Stimulated activated CD8-positive, alpha-beta memory T cell treated with anti-CD3 and anti-CD28 coated beads, Interleukin-2, amount 100 ng/mL, for 48 hours (primary cell): ENCODE measurements around the gene GCG.

Experiments used
- DNase-seq, 2 donors: peaks; one replicate each; pipeline ENCODE4 v3.0.0-alpha.2; 2020; ENCODE audit warnings: low read depth in 2 of 2

Gene GCG

DNA sequence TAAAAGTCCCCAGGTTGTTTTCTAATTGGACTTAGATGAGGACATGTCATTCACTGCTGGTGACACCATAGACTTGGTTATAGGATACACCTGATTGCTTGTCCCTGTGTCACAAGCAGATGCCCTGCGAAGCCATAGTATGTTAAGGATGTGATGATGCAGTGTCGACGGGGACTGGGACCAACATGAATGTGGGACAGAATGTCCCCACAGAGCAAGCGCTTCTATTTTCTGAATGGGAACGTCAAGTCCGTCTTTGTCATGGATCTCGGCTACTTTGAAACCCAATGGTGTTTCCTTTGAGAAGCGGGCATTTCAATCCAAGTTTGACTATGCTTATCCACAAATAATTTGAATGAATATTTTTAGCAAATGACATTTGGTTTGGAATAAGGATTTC is 2.1 kb downstream of the GCG start:
- DNase-seq, result no peak

GRCh38 chr2:162149466-162149865 is 2.6 kb downstream of the GCG start:
- no peak for DNase-seq

DNA sequence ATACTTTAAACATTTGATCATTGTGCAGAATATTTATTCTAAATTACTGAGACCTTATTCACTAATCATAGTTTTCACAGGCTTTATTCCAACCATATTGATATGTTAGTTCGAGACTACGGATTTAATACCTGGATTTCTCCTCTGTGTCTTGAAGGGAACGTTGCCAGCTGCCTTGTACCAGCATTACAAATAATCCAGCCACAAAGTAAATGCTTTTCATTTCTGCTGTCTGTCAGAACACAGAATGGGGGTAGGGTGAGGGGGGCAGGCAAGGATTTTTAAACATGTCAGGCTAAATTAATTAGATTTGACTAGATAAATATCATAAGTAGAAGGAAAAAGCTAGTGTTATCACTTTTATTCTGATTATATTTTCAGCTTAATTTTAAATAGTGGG is 3.1 kb downstream of the GCG start:
- no peak for DNase-seq

DNA sequence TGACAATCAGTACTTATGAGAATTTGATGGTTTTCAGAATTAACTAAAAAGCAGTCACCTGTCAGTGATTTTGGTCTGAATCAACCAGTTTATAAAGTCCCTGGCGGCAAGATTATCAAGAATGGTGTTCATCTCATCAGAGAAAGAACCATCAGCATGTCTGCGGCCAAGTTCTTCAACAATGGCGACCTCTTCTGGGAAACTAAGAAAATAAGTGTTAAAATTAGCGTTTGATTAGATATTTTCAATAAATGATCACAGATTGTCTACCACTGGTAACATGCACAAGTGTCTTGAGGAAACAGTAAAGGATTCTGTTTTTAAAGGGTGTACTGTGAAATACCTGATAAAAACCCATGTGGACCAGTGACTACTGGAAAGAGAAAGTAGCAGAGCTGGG is 8.1 kb downstream of the GCG start:
- DNase-seq, result no peak

DNA sequence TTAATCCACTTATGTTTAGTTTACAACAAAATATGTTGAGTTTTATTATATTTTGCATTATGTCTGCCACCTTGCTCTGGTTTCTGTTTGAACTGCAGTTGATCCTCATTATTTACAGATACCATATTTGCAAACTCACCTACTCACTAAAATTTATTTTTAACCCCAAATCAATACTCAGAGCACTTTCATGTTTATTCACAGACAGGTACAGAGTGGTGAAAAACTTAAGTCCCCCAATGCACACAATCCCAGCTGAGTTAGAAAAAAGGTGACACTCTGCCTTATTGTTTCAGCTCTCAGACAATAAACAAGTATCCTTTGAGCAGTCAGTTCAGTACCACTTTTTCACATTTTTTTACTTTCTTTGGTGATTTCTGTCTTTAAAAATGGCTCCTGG is 13.7 kb downstream of the GCG start:
- DNase-seq, result no peak

DNA sequence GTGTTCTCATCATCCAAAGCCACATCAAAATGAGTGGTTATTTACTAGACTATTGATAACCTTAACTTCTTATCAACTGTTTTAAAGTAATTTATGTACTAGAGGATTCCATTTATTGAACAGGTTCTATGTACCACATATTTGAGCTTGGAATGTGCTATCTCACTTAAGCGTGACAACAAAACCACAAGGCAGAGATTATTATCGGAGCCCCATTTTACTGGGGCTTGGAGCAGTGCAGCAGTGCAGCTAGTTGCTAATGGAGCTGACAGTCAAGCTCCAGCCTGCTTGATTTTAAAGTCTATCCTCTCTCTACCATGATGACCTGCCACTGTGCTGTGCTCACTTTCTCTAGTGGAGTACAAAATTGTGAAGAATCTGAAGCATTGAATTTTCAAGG is 24.6 kb downstream of the GCG start:
- DNase-seq, result no peak

- no peak for DNase-seq
These were observed 25.5 kb downstream of the GCG start for GRCh38 chr2:162126527-162126926.

DNA sequence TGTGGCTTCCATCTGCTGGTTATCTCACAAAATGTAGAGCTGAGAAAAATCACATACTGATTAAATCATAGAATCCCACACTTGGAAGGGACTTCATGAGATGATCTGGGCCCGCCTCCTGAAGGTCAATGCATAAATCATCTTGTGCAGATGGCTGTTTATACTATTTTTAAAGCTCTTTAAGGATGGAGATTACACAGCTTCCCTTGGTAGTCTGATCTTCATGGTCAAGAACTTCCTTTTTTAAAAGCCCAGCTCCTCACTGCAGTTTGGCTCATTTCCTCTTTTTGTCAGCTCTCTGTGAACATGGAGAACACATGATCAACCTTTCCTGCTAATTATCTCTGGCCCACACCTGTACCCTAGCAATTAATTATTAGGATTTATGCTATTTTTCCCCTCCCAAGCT is 25.9 kb downstream of the GCG start:
- DNase-seq, result no peak

GRCh38 chr2:162125138-162125537 is 26.9 kb downstream of the GCG start:
- no peak for DNase-seq

DNA sequence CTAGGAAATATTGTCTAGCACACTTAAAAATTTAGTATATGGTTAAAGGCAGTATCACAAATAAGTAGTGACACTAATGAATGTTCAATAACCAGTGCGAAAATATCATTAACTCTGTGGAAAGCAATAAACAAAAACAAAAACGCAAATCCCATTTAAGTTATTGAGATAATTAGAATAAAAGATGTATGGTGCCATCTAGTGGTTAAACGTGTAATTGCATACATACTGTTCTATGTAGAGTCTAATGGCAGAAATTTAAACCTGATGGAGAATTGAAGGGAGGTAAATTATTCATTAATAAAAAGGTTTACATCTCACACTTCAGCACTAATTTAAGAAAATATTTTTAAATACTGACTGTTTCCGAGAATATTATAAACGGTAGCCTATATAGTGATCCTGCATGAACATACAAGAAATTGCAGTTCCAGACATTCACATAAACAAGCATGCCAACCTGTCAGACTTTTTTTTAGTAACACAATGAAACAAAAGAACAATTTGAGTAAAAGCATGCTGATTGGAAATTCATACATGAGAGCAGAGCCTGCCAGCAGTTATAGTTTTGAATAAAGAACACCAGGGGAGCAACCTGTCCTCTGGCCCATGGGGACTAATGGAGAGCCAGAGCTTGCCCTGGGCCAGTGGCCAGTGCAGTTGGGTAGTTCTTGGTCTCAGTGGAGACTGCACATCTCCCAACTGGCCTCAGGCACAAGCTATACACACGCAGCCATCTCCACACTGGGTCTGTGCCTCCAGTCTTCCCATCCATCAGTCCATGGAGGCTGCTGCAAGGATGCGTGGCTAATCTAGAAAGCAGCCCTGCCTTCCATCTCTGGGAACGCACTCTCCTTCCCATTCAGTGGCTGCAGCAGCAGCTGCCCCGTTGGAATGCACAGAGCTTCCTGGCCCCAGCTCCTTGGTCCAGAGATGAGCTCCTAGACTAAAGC is 28.0 kb downstream of the GCG start:
- no peak for DNase-seq

GRCh38 chr2:162118166-162119031 is 33.6 kb downstream of the GCG start:
- DNase-seq, result no peak

GRCh38 chr2:162116352-162116751 is 35.7 kb downstream of the GCG start:
- DNase-seq, result no peak

DNA sequence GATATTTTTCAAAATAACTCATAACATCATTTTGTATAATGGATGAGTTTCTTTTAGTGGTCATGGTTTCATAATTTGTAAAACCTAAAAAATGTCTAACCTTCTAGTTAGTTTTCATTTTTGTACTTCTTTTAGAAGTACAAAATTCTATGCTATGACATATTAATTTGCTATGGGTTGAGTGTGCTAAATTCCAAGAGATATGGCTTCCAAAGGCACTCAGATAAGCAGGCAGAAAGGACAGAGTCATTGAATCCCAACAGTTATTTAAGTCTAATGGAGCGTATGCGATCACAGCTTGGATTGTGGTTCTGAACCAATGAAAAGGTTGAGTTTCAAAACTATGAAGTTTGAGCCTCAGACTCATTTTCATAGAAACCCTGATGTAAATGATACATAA is 37.0 kb downstream of the GCG start:
- DNase-seq, result no peak

GRCh38 chr2:162114271-162114670 is 37.8 kb downstream of the GCG start:
- DNase-seq, result no peak

- DNase-seq, result no peak
These were observed 38.3 kb downstream of the GCG start for GRCh38 chr2:162113776-162114168.

- DNase-seq, result no peak
These were observed 38.8 kb downstream of the GCG start for GRCh38 chr2:162113088-162113775.

DNA sequence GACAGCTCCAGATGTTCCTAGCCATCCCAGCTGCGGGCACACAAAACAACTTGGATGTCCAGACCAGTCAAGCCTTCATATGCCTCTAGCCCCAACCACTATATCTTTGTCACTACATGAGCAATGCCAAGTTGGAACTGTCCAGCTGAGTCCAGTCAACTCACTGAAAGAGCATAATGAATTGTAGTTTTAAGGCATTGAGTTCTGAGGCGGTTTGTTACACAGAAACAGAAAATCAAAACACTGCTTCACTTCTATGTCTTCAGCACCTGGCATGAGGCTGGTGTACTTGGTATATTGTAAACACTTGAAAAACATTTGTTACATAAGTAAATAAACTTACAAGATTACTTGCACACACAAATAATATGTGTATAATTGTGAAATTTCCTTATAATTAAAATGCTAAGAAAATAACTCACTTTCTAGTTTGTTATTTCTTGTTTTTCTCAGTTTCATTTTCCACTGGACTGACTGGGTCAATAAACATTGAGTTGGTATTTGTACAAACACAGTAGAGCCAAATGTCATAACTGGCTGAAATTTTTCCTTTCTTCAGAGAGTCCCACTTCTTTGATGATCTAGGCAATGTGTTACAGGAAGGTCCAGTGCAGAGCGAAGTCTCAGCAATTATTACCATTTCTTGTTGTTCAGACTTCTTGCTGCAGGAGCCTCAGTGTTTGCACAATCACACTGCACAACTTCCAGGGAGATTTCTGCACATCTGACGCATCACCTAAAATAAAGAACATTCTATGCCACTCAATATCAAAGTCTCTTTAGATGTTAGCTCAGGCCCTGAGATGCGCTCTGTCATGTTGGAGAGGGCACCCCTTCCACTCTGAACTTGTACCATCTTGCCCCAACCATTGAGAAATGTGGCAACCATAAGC is 39.8 kb downstream of the GCG start:
- no peak for DNase-seq

DNA sequence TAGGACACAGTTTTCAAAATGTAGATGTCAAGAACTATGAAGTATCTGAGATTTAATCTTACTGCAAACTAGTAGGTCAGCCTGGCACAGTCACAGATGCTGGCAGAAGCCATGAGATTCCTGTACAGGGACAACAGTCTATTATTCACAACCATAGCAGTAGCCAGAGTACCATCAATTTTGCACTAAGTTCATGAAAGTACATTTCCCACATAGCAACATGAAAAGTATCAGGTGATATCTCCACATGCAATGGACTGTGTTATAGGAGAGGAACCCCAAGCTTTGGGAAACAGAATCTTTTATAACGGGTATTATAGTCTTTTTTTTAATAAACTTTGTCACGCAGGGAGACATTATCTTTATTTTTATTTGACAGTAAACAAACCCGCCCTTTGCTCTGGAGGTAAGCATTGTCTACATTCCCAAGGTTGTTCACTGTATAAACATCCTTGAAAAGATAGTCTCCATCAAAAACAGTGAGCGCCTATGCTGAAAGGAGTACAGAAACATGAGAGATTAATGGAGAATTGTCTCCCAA is 44.6 kb downstream of the GCG start:
- DNase-seq, result no peak

- no peak for DNase-seq
These were observed 45.3 kb downstream of the GCG start for GRCh38 chr2:162106746-162107145.

- no peak for DNase-seq
These were observed 45.9 kb downstream of the GCG start for GRCh38 chr2:162106146-162106551.

- DNase-seq, result no peak
These were observed 48.5 kb downstream of the GCG start for GRCh38 chr2:162103443-162104009.
